ENCODE data around the gene TBC1D21. TPM values are rescaled to one million over a fixed set of nuclear protein-coding genes. Genes with fewer than 3 reads are reported as not detected.

Gene TBC1D21
- total RNA-seq, 1 donor from 2014 or later = not detected

GRCh38 chr15:73902121-73903020, 29.0 kb downstream of the TBC1D21 start:
- DNase-seq (ENCODE audit: low read depth, low spot score) = no peak
- Mint-ChIP-seq H3K36me3 (ENCODE audit: low read depth) (no peaks in the 10 kb centered on the region), H3K9me3 (peaks cover 4% of the 10 kb centered on the region), H3K27ac (ENCODE audit: unreplicated experiment) (no peak overlapping the region), H3K27me3 (ENCODE audit: low read depth) (peaks cover 3% of the 10 kb centered on the region), H3K4me3 (no peak overlapping the region), H3K4me1 (no peaks in the 10 kb centered on the region)
- no peak for TF ChIP-seq CTCF (conservative IDR thresholded peaks at IDR 0.05)

GRCh38 chr15:73904026-73904815, 30.9 kb downstream of the TBC1D21 start:
- Mint-ChIP-seq H3K4me3 (no peak overlapping the region), H3K36me3 (ENCODE audit: low read depth) (no peaks in the 10 kb centered on the region), H3K9me3 (peaks cover 4% of the 10 kb centered on the region), H3K27me3 (ENCODE audit: low read depth) (peaks cover 3% of the 10 kb centered on the region), H3K4me1 (no peaks in the 10 kb centered on the region), H3K27ac (ENCODE audit: unreplicated experiment) (no peak overlapping the region)
- no peak for TF ChIP-seq CTCF (conservative IDR thresholded peaks at IDR 0.05)
- no peak for DNase-seq (ENCODE audit: low read depth, low spot score)

- H3K36me3 Mint-ChIP-seq (ENCODE audit: low read depth) = no peaks in the 10 kb centered on the region
- peaks cover 4% of the 10 kb centered on the region for H3K9me3 Mint-ChIP-seq
- H3K27ac Mint-ChIP-seq (ENCODE audit: unreplicated experiment) = no peak overlapping the region
- no peak for TF ChIP-seq CTCF (conservative IDR thresholded peaks at IDR 0.05)
- H3K27me3 Mint-ChIP-seq (ENCODE audit: low read depth) = peaks cover 3% of the 10 kb centered on the region
- H3K4me1 Mint-ChIP-seq = no peaks in the 10 kb centered on the region
- no peak for DNase-seq (ENCODE audit: low read depth, low spot score)
- H3K4me3 Mint-ChIP-seq = no peak overlapping the region
Measured at GRCh38 chr15:73905225-73905827, 32.0 kb downstream of the TBC1D21 start.

- no peak for DNase-seq (ENCODE audit: low read depth, low spot score)
- H3K27ac Mint-ChIP-seq (ENCODE audit: unreplicated experiment) = no peak overlapping the region
- TF ChIP-seq CTCF (conservative IDR thresholded peaks at IDR 0.05) = no peak
- H3K36me3 Mint-ChIP-seq (ENCODE audit: low read depth) = no peaks in the 10 kb centered on the region
- no peak overlapping the region for H3K4me3 Mint-ChIP-seq
- peaks cover 4% of the 10 kb centered on the region for H3K4me1 Mint-ChIP-seq
- H3K9me3 Mint-ChIP-seq = peaks cover 4% of the 10 kb centered on the region
- H3K27me3 Mint-ChIP-seq (ENCODE audit: low read depth) = peaks cover 9% of the 10 kb centered on the region
Measured at GRCh38 chr15:73906346-73907034, 33.1 kb downstream of the TBC1D21 start.

- TF ChIP-seq CTCF (conservative IDR thresholded peaks at IDR 0.05) = no peak
- Mint-ChIP-seq H3K4me1 (peaks cover 4% of the 10 kb centered on the region), H3K27ac (ENCODE audit: unreplicated experiment) (no peak overlapping the region), H3K9me3 (peaks cover 4% of the 10 kb centered on the region), H3K4me3 (no peak overlapping the region), H3K36me3 (ENCODE audit: low read depth) (no peaks in the 10 kb centered on the region), H3K27me3 (ENCODE audit: low read depth) (peaks cover 12% of the 10 kb centered on the region)
- no peak for DNase-seq (ENCODE audit: low read depth, low spot score)
Measured at GRCh38 chr15:73907035-73907408, 33.7 kb downstream of the TBC1D21 start.
